ENCODE measurements around the gene PHTF2.
"Not testable (repeated sequence)": the region's sequence is repeated elsewhere in the genome, so short reads cannot be mapped to it uniquely, and the experiment has no call there.

The PHTF2 gene

GRCh38 chr7:77783111-77783510 is 15.5 kb upstream of the PHTF2 start:
- Histone ChIP-seq H3K36me3 (ENCODE audit: insufficient read depth, low read length) (peaks cover 59% of the 10 kb centered on the region), H3K79me2 (ENCODE audit: insufficient read depth, low read length) (0 out of 2 replicates have a peak, but pooled peaks cover 3% of the 10 kb centered on the region), H3K4me3 (ENCODE audit: low read depth in 1 of 2, low read length in 2 of 2) (no peak overlapping the region), H3K27ac (ENCODE audit: low read length) (no peak overlapping the region), H3K9ac (ENCODE audit: low read depth, low read length) (no peak overlapping the region), H3K4me1 (ENCODE audit: insufficient read depth, low read length) (no peaks in the 10 kb centered on the region), H3K27me3 (ENCODE audit: insufficient read depth, low read length, poor library complexity) (no peaks in the 10 kb centered on the region), H4K20me1 (ENCODE audit: insufficient read depth, low read length) (no peaks in the 10 kb centered on the region), H3K4me2 (ENCODE audit: insufficient read depth, low read length) (no peak overlapping the region), H3K9me3 (ENCODE audit: insufficient read depth, low read length, severe bottlenecking) (no peaks in the 10 kb centered on the region), H2AFZ (ENCODE audit: low read depth, low read length) (no peak overlapping the region)
- ATAC-seq (ENCODE audit: insufficient read depth, low read depth) (no peak), DNase-seq (no peak)
- TF ChIP-seq CTCF (IDR thresholded peaks at IDR 0.05; ENCODE audit: borderline replicate concordance, extremely low read depth, low read length, poor library complexity, severe bottlenecking): no peak
- TF ChIP-seq EZH2 (IDR thresholded peaks at IDR 0.05; ENCODE audit: borderline replicate concordance, low read depth, low read length, severe bottlenecking): no peak

DNA sequence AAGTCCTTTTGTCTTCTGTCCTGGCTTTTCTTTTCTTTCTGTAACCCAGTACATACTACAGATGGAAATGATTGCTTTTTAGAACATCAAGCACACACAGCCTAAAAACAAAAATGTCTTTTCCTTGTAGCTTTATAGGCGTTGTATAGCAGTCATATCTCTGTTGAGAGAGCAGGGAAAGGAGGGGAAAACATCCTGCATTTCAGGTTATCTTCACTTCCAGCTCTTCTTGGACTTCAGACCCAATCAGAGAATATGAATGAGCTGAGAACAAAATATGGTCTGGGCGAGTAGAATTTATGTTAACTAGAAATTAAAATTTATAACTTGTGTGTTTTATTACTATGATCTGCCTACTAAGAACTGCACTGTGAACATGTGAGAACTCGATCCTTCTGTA is 15.0 kb upstream of the PHTF2 start:
- H3K27ac ChIP-seq (ENCODE audit: low read length): no peak overlapping the region
- no peak overlapping the region for H3K9ac ChIP-seq (ENCODE audit: low read depth, low read length)
- no peak overlapping the region for H3K4me2 ChIP-seq (ENCODE audit: insufficient read depth, low read length)
- TF ChIP-seq CTCF (IDR thresholded peaks at IDR 0.05; ENCODE audit: borderline replicate concordance, extremely low read depth, low read length, poor library complexity, severe bottlenecking): no peak
- no peak for TF ChIP-seq EZH2 (IDR thresholded peaks at IDR 0.05; ENCODE audit: borderline replicate concordance, low read depth, low read length, severe bottlenecking)
- DNase-seq (no peak), ATAC-seq (ENCODE audit: insufficient read depth, low read depth) (no peak)
- H3K79me2 ChIP-seq (ENCODE audit: insufficient read depth, low read length): 0 out of 2 replicates have a peak, but pooled peaks cover 1% of the 10 kb centered on the region
- H2AFZ ChIP-seq (ENCODE audit: low read depth, low read length): no peak overlapping the region
- H3K27me3 ChIP-seq (ENCODE audit: insufficient read depth, low read length, poor library complexity): no peaks in the 10 kb centered on the region
- no peaks in the 10 kb centered on the region for H4K20me1 ChIP-seq (ENCODE audit: insufficient read depth, low read length)
- peaks cover 54% of the 10 kb centered on the region for H3K36me3 ChIP-seq (ENCODE audit: insufficient read depth, low read length)
- no peaks in the 10 kb centered on the region for H3K4me1 ChIP-seq (ENCODE audit: insufficient read depth, low read length)
- H3K4me3 ChIP-seq (ENCODE audit: low read depth in 1 of 2, low read length in 2 of 2): no peak overlapping the region
- no peaks in the 10 kb centered on the region for H3K9me3 ChIP-seq (ENCODE audit: insufficient read depth, low read length, severe bottlenecking)

DNA sequence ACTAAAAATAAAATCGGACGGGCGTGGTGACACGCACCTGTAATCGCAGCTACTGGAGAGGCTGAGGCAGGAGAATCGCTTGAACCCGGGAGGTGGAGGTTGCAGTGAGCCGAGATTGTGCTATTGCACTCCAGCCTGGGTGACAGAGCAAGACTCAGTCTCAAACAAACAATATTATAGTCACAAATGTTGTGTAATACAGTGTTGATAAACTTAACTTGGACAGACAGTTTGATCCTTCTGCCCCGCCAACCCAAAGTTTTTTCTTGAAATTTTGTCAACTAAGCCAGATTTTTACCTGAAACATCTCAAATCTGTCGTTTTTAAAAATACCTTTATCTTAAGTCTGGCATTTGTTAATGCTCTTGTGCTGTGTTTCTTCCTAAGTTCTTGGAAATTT is 14.1 kb upstream of the PHTF2 start:
- H3K9ac ChIP-seq (ENCODE audit: low read depth, low read length); H3K9me3 ChIP-seq (ENCODE audit: insufficient read depth, low read length, severe bottlenecking); H3K4me3 ChIP-seq (ENCODE audit: low read depth in 1 of 2, low read length in 2 of 2); ATAC-seq (ENCODE audit: insufficient read depth, low read depth); H2AFZ ChIP-seq (ENCODE audit: low read depth, low read length); DNase-seq; H3K4me2 ChIP-seq (ENCODE audit: insufficient read depth, low read length); H3K27me3 ChIP-seq (ENCODE audit: insufficient read depth, low read length, poor library complexity); H3K27ac ChIP-seq (ENCODE audit: low read length); H4K20me1 ChIP-seq (ENCODE audit: insufficient read depth, low read length); H3K79me2 ChIP-seq (ENCODE audit: insufficient read depth, low read length); H3K4me1 ChIP-seq (ENCODE audit: insufficient read depth, low read length): not testable (repeated sequence)
- peaks cover 47% of the 10 kb centered on the region for H3K36me3 ChIP-seq (ENCODE audit: insufficient read depth, low read length)

- Histone ChIP-seq H3K9ac (ENCODE audit: low read depth, low read length) (no peak overlapping the region), H4K20me1 (ENCODE audit: insufficient read depth, low read length) (no peaks in the 10 kb centered on the region), H3K27ac (ENCODE audit: low read length) (no peak overlapping the region), H3K4me3 (ENCODE audit: low read depth in 1 of 2, low read length in 2 of 2) (no peak overlapping the region), H3K4me1 (ENCODE audit: insufficient read depth, low read length) (no peaks in the 10 kb centered on the region), H3K27me3 (ENCODE audit: insufficient read depth, low read length, poor library complexity) (no peaks in the 10 kb centered on the region), H3K9me3 (ENCODE audit: insufficient read depth, low read length, severe bottlenecking) (no peaks in the 10 kb centered on the region), H3K79me2 (ENCODE audit: insufficient read depth, low read length) (no peaks in the 10 kb centered on the region), H2AFZ (ENCODE audit: low read depth, low read length) (no peak overlapping the region), H3K36me3 (ENCODE audit: insufficient read depth, low read length) (peaks cover 32% of the 10 kb centered on the region), H3K4me2 (ENCODE audit: insufficient read depth, low read length) (no peak overlapping the region)
- TF ChIP-seq EZH2 (IDR thresholded peaks at IDR 0.05; ENCODE audit: borderline replicate concordance, low read depth, low read length, severe bottlenecking) (no peak), CTCF (IDR thresholded peaks at IDR 0.05; ENCODE audit: borderline replicate concordance, extremely low read depth, low read length, poor library complexity, severe bottlenecking) (no peak)
- ATAC-seq (ENCODE audit: insufficient read depth, low read depth): no peak; the same call in 2 of the 3 replicates
- DNase-seq: no peak
These were observed 12.6 kb upstream of the PHTF2 start for GRCh38 chr7:77786018-77786417.

Measured in DND-41 (cell line).